T-helper 17 cell (primary cell): ENCODE data around the gene AGFG1. TPM values are rescaled to one million over a fixed set of nuclear protein-coding genes. Genes with fewer than 3 reads are reported as not detected.
A peak's percentile ranks its signal among the peaks of the same experiment; 100 is the strongest.

Experiments used
- ATAC-seq: fragments of 150-1000 bp; cut with Tn5 transposase; 2 replicates; pipeline ENCODE4 v1.10.0; 2021; ENCODE audit warnings: mild to moderate bottlenecking, moderate library complexity
- DNase-seq, 3 donors: peaks; one replicate each; pipeline versions ENCODE4 v3.0.0 to v3.0.0-alpha.2; 2020 to 2021
- H3K9me3 ChIP-seq: one replicate; pipeline ENCODE4 v1.7.0; 2013; ENCODE audit warnings: low read length, mild to moderate bottlenecking; ENCODE audit not compliant: control insufficient read depth, poor library complexity, severe bottlenecking
- H3K27ac Mint-ChIP-seq: one replicate; pipeline ENCODE4 v1.8.0; 2022; ENCODE audit warnings: mild to moderate bottlenecking, moderate library complexity, mixed read lengths
- H3K27me3 Mint-ChIP-seq: one replicate; pipeline ENCODE4 v1.8.0; 2022; ENCODE audit warnings: mixed read lengths
- H3K36me3 Mint-ChIP-seq: one replicate; pipeline ENCODE4 v1.8.0; 2022; ENCODE audit warnings: low read depth, mixed read lengths
- H3K4me1 Mint-ChIP-seq: one replicate; pipeline ENCODE4 v1.8.0; 2022; ENCODE audit warnings: mild to moderate bottlenecking, mixed read lengths
- H3K4me3 Mint-ChIP-seq: one replicate; pipeline ENCODE4 v1.8.0; 2022; ENCODE audit warnings: mild to moderate bottlenecking, moderate library complexity, mixed read lengths
- total RNA-seq, 4 donors: library from RNA in 2 of 4; stranded (reverse) in 2 of 4; gene quantifications; one replicate each; pipeline ENCODE4 v1.2.3 and lab custom pipeline; 2022 to 2026

The AGFG1 gene
- total RNA-seq, 2 donors from 2014 or later: 66.6 to 68.3 TPM

DNA sequence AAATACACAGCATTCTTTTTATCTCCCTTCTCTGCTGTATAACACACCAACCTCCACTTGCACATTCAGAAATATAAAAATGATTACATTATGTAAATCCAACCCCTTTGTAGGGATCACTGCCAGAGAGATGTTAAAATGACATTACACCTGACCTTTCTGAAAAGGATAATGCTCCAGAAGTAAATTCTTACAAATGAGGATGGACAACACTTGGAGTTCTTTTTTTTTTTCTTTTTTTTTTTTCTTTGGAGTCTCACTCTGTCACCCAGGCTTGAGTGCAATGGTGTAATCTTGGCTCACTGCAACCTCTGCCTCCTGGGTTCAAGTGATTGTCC lies 20.3 kb upstream of the AGFG1 start:
- no peaks in the 10 kb centered on the region for H3K27me3 Mint-ChIP-seq
- H3K4me3 Mint-ChIP-seq: no peak overlapping the region
- peaks cover 2% of the 10 kb centered on the region for H3K4me1 Mint-ChIP-seq
- no peaks in the 10 kb centered on the region for H3K9me3 ChIP-seq
- no peaks in the 10 kb centered on the region for H3K36me3 Mint-ChIP-seq
- ATAC-seq (no peak), DNase-seq (no peak)
- H3K27ac Mint-ChIP-seq: no peak overlapping the region

DNA sequence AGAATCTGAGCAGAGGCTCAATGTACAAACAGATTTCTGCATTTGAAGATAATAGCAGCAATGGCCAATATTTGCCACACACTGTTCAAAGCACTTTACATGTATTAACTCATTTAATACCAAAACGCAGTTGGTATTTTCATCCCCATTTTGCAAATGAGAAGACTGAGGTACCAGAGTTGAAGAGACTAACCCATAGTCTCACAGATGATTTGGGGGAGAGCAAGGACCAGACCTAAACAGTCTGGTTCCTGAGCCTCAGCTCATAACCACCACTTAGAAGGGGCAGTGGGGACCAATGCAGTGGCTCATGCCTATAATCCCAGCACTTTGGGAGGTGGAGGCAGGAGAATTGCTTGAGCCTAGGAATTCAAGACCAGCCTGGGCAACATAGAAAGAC lies 18.1 kb upstream of the AGFG1 start:
- Mint-ChIP-seq H3K27ac (no peak overlapping the region), H3K36me3 (no peaks in the 10 kb centered on the region), H3K4me1 (peaks cover 8% of the 10 kb centered on the region), H3K27me3 (no peaks in the 10 kb centered on the region), H3K4me3 (no peak overlapping the region)
- no peaks in the 10 kb centered on the region for H3K9me3 ChIP-seq
- DNase-seq: no peak
- ATAC-seq: no peak

DNA sequence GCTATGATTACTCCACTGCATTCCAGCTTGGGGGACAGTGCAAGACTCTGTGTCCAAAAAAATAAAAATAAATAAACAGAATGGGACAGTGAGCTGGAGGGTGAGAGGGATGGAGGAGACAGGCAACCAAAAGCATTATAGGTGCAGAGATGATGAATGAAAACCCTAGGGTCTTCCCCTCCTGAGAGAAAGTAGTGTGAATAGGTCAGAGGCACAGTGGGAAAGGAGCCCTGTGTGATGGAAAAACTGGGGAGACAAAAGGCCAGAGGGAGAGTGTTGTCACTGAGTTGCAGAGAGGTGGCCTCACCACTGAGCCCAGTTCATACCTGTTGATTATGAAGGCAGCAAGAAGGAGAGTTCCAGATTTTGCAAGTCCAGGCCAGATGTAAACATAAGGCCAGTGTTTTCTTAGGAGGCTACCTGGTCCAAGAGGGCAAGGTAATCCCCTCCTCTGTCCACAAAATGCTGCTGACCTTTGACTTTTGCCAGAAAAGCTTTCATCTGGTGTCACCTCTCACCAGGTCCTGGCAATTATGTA lies 17.6 kb upstream of the AGFG1 start:
- H3K27ac Mint-ChIP-seq: no peak overlapping the region
- no peak overlapping the region for H3K4me3 Mint-ChIP-seq
- H3K4me1 Mint-ChIP-seq: peaks cover 8% of the 10 kb centered on the region
- no peak for ATAC-seq
- H3K36me3 Mint-ChIP-seq: no peaks in the 10 kb centered on the region
- H3K27me3 Mint-ChIP-seq: no peaks in the 10 kb centered on the region
- no peak for DNase-seq
- H3K9me3 ChIP-seq: no peaks in the 10 kb centered on the region

DNA sequence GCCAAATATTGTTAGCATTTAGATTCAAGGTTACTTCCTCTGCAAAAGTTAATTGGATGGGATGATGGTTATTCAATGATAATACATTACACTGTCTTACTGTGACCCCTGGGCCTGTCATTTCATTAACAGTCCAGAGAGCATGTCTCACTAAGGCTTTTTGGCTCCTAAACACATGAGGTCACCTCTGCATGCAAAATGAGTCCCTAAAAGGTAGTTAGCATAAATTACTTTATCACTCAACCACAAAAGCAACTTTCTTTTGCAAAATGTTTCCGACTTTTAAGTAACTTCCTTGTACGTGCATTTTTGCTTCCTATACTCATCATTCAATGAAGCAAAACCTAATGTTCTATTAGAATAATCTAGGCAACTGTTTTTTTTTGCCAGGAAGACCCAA lies 16.8 kb upstream of the AGFG1 start:
- H3K36me3 Mint-ChIP-seq: no peaks in the 10 kb centered on the region
- ATAC-seq (no peak), DNase-seq (no peak)
- no peaks in the 10 kb centered on the region for H3K27me3 Mint-ChIP-seq
- no peak overlapping the region for H3K27ac Mint-ChIP-seq
- H3K4me1 Mint-ChIP-seq: peaks cover 13% of the 10 kb centered on the region
- no peaks in the 10 kb centered on the region for H3K9me3 ChIP-seq
- no peak overlapping the region for H3K4me3 Mint-ChIP-seq

DNA sequence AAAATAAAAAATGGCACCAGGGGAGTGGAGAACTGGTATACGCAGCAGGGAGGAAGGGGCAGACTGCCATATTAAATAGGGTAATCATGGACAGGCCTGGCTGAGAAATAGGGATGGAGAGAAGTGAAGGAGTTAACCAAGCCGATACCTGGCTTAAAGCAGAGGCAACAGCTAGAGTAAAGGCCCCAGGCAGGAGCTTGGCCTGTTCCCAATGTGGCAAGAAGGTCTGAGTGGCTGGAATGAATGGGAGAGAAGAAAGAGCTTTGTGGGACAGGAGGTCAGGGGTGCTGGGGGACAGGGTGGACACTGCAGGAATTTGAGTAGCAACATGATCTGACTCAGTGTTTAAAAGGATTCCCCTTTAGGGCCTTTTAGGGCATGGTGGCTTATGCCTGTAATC lies 15.9 kb upstream of the AGFG1 start:
- ATAC-seq: no peak
- Mint-ChIP-seq H3K36me3 (no peaks in the 10 kb centered on the region), H3K27ac (no peak overlapping the region), H3K4me1 (peaks cover 20% of the 10 kb centered on the region), H3K4me3 (no peak overlapping the region), H3K27me3 (no peaks in the 10 kb centered on the region)
- no peak for DNase-seq
- no peaks in the 10 kb centered on the region for H3K9me3 ChIP-seq

DNA sequence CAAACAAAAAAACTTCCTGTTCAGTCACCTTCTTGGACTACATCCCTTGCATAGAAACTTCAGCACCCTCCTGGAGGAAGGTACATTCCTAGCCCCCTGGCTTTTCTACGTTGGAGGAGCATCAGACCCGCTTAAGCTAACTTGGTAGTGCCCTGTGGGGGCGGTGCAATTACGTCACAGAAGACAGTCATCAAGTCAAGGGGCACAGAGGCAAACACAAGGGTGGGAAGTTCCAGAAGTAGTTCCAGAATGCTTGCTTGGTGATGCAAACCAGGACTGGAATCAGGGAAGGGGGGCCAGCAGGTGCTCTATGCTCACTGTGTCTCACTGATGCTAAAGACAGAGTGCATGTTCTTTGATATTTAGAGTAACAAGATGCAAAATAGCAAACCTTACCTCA lies 15.2 kb upstream of the AGFG1 start:
- H3K9me3 ChIP-seq: no peaks in the 10 kb centered on the region
- no peaks in the 10 kb centered on the region for H3K27me3 Mint-ChIP-seq
- no peaks in the 10 kb centered on the region for H3K36me3 Mint-ChIP-seq
- no peak for DNase-seq
- H3K4me1 Mint-ChIP-seq: peaks cover 23% of the 10 kb centered on the region
- no peak overlapping the region for H3K4me3 Mint-ChIP-seq
- no peak overlapping the region for H3K27ac Mint-ChIP-seq
- no peak for ATAC-seq

DNA sequence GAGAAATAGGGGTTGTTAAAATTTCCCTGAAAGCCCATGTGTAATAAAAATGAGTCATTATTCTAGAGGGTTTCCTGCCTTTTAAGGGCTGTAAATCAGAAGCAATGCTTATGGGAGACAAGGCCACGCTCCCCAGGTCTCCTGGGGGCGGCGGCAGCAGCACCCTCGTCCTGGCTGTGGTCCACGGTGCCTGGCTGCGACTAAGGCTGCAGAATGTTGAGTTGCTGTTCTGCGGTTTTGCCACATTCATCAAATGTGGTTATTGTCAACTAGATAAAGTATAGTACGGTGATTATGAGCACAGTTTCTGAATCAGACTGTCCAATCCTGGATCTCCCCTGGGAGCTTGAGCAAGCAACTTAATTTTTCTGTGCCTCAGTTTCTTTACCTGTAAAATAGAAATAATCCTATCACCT lies 11.9 kb upstream of the AGFG1 start:
- Mint-ChIP-seq H3K4me1 (peaks cover 48% of the 10 kb centered on the region), H3K27ac (peak overlapping the region; percentile 49), H3K36me3 (no peaks in the 10 kb centered on the region), H3K27me3 (no peaks in the 10 kb centered on the region), H3K4me3 (peak overlapping the region; percentile 56)
- no peaks in the 10 kb centered on the region for H3K9me3 ChIP-seq
- peak; percentile 78 for ATAC-seq
- DNase-seq: peak; percentile 15 to 29 (median 24)

DNA sequence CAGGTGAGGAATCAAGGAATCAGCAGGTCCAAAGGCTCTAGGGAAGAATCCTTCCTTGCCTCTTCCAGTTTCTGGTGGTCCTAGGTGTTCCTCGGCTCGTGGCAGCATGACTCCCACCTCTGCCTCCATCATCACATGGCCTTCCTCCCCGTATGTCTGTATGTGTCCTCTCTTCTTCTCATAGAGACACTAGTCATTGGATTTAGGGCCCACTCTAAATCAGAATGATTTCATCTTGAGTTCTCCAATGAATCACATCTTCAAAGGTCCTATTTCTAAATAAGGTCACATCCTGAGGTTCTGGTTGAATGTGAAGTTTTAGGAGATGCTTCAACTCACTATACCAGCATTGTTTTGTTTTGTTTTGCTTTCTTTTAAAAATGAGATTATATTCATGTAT lies 11.1 kb upstream of the AGFG1 start:
- peaks cover 48% of the 10 kb centered on the region for H3K4me1 Mint-ChIP-seq
- H3K9me3 ChIP-seq: no peaks in the 10 kb centered on the region
- H3K4me3 Mint-ChIP-seq: peak overlapping the region; percentile 56
- H3K27me3 Mint-ChIP-seq: no peaks in the 10 kb centered on the region
- DNase-seq (no peak), ATAC-seq (no peak)
- H3K36me3 Mint-ChIP-seq: no peaks in the 10 kb centered on the region
- H3K27ac Mint-ChIP-seq: peak overlapping the region; percentile 49

DNA sequence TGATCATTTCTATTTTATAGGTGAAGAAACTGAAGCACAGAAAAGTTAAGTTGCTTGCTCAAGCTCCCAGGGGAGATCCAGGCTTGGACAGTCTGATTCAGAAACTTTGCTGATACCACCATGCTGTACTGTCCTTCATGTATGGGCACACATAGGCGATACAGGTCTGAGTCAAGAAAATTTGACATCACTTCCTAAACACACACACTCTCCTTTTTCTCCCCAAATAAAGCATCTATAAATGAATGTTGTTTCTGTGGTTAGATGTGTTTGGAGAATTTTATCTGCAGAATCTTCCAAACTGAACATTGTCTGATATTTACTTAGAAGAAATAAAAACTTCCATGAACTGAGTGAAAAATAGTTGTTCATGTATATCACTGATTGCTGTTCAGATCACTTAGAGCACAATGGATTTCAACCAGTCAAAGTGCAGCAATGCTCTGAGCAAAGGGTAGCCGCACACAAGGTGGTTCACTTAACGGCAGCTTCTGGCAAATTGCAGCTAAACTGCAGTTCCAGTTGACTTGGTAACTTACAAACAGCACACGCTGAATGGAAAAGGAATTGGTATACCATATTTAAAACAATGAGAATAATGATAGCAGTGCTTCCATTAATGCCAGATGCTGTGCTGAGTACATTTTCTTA lies 10.0 kb upstream of the AGFG1 start:
- Mint-ChIP-seq H3K36me3 (no peaks in the 10 kb centered on the region), H3K27ac (no peak overlapping the region), H3K4me3 (peak overlapping the region; percentile 3), H3K27me3 (no peaks in the 10 kb centered on the region), H3K4me1 (peaks cover 53% of the 10 kb centered on the region)
- ATAC-seq (no peak), DNase-seq (no peak)
- H3K9me3 ChIP-seq: no peaks in the 10 kb centered on the region

DNA sequence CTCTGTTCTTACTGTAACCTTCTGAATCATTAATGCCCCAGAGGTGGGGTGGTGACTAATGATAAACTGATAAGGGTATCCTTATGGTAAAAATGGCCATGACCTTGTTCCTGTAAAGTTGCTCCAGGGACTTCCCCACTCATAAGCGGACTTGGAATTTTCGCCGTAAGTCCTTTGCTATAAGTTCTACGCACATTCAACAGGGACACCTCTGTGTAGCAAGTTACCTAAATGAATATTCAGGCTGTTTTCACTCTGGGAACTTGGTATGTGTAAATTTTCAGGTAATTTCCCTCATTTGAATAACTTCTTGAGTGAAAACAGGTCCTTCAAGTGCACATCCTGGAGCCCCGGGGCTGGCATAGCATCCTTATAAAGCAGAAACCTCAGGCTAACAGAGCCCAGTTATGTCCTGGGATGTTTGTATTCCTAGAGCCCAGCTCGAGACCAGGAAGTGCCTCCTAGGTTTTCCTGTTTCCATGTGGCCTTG lies 9.4 kb upstream of the AGFG1 start:
- Mint-ChIP-seq H3K27me3 (no peaks in the 10 kb centered on the region), H3K4me1 (peaks cover 54% of the 10 kb centered on the region), H3K27ac (no peak overlapping the region), H3K4me3 (no peak overlapping the region), H3K36me3 (no peaks in the 10 kb centered on the region)
- DNase-seq (no peak), ATAC-seq (peak; percentile 23)
- no peaks in the 10 kb centered on the region for H3K9me3 ChIP-seq

DNA sequence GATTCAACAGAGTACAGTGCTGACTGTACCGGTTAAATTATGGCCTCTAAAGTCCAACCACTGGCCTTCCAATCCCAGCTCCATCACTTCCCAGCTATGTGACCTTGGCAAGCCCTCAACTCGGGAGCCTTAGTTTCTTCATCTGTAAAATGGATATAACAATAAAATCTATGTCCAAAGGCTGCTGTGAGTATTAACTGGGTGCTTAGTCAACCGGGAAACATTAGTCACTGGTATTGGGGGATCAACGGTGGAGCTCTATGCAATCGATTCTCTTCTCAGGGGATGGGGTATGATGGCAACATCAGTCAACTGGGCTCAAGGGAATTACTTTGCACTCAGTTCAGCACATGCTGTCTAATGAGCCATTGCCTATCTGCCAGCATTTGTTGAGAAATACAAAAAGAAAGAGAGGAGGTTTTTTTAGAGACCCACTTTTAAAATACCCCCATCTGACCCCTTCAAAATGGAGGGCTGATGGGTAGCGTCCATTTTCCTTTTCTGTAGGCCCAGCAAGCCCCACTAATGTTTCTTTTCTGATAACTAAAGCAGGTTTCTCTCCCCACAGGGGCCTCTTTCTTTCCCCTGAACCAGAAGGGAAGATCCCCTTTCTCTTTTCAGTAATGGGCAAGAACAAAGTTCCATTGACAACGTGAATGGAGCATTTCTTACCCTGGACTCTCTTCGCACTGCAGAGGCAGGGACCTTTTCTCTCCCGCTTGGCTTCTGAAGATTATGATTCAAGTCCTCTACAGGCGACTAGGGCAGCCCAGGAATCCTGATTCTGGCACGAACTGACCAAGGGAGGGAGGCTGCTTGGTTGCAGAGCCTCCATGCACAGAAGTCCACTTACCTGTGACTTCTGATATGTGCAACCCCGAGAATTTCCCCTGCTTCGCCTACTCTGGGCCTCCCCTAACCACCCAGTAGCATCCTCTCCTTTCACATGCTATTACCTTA lies 8.7 kb upstream of the AGFG1 start:
- Mint-ChIP-seq H3K36me3 (no peaks in the 10 kb centered on the region), H3K27me3 (no peaks in the 10 kb centered on the region), H3K4me3 (peak overlapping the region; percentile 81), H3K27ac (peak overlapping the region; percentile 92), H3K4me1 (peaks cover 55% of the 10 kb centered on the region)
- DNase-seq: no peak
- H3K9me3 ChIP-seq: no peaks in the 10 kb centered on the region
- peak; percentile 29 for ATAC-seq

DNA sequence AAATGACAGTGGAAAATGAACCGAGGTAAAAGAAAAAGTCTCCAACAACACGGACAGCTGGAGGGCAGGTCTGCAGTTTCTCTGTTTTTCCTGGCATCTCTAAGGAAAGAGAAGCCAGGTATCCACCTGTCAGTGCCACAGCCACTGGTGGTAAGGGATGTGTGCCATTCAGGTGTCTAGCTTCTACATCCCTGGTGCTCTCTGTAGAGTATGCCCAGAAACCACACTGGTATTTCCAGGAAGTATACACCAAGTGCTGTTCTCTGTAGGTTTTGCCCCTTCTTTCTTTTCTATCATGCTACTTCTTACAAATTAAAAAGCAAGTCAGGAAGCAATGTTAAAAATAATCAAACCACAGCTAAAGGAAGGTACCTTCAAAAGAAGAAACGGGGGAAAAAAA lies 7.6 kb upstream of the AGFG1 start:
- Mint-ChIP-seq H3K27me3 (no peaks in the 10 kb centered on the region), H3K4me1 (peaks cover 51% of the 10 kb centered on the region), H3K36me3 (no peaks in the 10 kb centered on the region), H3K4me3 (peak overlapping the region; percentile 81), H3K27ac (peak overlapping the region; percentile 92)
- ATAC-seq (peak; percentile 60), DNase-seq (no peak)
- H3K9me3 ChIP-seq: no peaks in the 10 kb centered on the region

DNA sequence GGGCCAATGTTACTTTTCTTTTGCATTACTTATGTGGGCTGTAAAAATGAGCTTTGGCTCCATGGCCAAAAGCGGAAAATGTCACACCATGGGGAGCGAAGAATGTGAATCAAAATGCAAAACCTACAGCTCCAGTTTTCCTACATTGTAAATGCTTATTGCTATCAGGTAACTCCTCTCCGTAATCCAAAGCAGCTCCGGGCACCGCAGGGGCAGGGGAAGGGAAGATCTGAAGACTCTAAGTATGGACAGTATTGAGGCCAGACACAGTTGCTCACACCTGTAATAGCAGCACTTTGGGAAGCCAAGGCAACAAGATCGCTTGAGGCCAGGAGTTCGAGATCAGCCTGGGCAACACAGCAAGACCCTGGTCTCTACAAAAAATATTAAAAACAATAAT lies 7.1 kb upstream of the AGFG1 start:
- DNase-seq (no peak), ATAC-seq (no peak)
- peak overlapping the region; percentile 81 for H3K4me3 Mint-ChIP-seq
- no peaks in the 10 kb centered on the region for H3K27me3 Mint-ChIP-seq
- no peaks in the 10 kb centered on the region for H3K36me3 Mint-ChIP-seq
- H3K27ac Mint-ChIP-seq: peak overlapping the region; percentile 92
- H3K4me1 Mint-ChIP-seq: peaks cover 50% of the 10 kb centered on the region
- no peaks in the 10 kb centered on the region for H3K9me3 ChIP-seq
